Measurements from ENCODE around the gene CLTC.
"Not testable (repeated sequence)": the region's sequence is repeated elsewhere in the genome, so short reads cannot be mapped to it uniquely, and the experiment has no call there.

Gene CLTC

DNA sequence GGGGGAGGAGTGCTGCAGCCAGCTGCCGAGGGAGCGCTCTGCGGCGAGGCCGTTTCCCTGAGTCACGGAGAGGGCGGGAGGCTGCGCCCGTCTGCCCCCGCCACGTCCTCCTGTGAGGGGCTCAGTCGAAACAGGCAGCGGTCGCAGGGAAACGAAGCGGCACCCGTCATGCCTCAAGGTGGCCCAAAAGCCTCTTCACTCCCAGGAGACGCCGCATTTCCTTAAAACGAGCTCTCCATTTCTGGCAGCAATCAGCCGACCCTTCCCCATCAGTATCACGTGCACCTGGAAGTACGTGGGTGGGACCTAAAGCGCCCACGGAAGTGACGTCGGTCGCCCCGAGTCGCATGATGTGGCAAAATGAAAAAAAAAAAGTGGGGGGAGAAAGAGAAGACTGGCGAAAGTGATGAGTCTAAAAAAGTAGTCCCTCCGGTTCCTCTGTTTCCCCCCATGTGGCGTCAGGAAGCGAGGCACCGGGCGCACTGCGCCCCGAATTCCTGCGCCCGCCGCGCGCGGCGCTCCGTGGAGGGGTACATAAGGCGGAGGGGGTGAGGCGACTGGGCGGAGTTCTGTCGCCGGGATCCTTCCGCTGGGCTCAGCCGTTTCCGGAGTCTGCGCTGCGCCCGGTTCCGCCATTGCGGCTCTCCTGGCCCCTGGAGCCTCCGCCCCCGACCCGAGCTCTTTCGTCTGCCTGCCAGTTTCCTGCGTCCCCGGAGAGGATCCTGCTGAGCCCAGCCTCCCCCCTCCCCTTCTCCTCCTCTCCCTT, at the start of gene CLTC:
Gene CLTC (plus strand): TSS at position 598 of the 766 bp plus-strand sequence. CDS start 237 bp downstream, outside the sequence.
- peak; percentile 97 for DNase-seq (ENCODE audit: low spot score)

DNA sequence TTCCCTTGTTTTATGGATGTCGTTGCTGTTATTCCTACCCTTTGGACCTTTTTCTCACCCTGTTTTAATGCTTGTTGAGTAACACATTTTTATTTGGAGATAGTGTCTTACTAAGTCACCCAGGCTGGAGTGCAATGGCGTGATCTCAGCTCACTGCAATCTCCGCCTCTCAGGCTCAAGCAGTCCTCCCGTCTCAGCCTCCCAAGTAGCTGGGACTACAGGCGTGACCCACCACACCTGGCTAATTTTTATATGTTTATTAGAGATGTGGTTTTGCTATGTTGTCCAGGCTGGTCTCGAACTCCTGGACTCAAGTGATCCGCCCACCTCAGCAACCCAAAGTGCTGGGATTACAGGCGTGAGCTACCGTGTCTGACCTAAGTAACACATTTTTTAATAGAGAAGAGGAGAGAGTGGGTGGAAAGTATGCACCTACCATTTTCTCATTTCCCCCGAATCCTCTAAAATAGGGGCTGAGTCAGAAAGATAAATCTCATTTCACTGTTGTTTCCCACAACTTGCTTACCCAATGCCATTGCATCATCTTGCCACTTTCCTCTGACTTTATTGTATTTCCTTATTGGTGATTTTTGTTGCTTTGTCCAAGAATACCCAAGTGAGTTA, 47.3 kb upstream of the CLTC start:
- DNase-seq (ENCODE audit: low spot score) = no peak

DNA sequence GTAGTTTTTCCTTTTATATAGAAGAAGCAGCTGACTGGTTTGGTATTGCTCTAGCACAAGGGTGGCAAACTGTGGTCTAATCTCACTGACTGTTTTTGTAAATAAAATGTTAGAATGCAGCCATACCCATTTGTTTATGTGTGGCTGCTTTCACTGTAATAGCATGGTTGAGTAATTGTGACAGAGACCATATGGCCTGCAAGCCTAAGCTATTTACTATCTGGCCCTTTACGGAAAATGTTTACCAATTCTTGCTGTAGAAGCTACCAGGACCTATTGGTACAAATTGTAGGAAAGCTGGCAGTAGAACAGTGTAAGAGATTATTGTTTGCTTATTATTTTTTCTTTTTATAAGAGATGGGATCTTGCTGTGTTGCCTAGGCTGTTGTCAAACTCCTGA, 35.5 kb upstream of the CLTC start:
- DNase-seq (ENCODE audit: low spot score) = not testable (repeated sequence)

DNA sequence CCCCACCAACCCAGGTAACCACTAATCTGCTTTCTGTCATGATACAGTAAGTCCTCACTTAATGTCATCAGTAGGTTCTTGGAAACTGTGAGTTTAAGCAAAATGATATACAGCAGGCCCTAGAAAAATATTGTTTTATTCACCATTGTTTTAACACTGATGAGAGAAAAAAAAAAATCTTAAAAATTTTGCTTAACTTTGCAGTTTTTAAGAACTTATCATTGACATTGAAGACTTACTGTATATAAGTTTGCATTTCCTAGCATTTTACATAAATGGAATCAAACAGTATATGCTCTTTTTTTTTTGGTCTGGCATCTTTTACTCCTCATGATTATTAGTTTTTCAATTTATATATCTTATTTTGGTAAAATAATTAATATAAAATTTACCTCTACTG, 19.5 kb upstream of the CLTC start:
- no peak for DNase-seq (ENCODE audit: low spot score)

DNA sequence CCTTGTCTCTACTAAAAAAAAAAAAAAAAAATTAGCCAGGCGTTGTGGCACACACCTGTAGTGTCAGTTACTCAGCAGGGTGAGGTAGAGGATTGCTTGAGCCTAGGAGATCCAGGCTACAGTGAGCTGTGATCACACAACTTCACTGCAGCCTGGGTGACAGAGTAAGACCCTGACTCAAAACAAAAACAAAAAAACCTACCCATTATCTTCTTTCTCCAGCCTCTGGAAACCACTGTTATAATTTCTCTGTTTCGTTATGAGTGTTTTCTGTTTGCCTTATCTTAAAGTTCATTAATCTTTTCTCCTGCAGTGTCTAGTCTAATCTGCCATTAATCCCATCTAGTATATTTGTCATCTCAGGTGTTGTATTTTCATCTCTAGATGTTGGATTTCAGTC, 18.6 kb upstream of the CLTC start:
- DNase-seq (ENCODE audit: low spot score) = no peak

DNA sequence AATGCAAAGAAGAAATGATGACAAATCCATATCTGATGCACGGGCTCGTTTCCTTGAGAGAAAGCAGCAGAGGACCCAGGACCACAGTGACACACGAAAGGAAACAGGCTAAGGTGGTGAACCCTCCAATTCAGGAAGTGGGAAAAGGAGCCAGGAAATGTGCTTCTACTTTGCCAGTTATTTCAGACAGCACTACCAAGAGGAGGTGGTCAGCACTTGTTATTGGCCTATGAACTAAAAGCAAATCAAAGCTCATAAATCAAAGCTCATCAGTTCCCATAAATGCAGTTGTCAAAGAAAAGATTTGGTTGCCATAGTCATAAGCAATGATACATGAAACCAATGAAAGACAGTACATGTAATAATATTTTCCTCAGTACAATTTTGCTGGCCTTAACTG, 12.6 kb upstream of the CLTC start:
- no peak for DNase-seq (ENCODE audit: low spot score)

DNA sequence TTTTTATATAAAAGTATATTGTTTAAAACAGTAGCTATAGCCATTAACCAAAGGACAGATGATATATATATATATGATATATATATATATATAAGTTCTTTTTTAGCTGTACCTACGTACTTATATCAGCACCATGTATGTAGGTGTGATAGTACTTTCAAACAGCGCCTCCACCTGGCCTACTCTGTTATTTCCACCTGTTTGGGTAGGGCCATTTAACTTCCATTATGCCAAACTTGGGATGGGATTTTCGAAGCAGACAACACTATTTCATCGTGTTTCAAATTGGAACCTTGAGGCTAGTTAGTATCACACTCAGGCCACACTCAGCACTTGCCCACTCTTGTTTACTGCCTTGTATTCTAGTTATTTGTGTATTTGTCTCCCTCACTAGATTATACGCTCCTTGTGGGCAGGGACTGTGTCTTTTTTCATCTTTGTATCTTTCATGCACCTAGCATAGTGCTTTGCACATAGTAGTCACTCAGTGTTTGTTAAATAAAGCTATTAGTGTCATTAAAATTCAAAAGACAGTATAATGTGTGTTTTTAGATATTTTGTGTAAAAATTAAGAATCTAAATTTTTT, 11.8 kb upstream of the CLTC start:
- no peak for DNase-seq (ENCODE audit: low spot score)

DNA sequence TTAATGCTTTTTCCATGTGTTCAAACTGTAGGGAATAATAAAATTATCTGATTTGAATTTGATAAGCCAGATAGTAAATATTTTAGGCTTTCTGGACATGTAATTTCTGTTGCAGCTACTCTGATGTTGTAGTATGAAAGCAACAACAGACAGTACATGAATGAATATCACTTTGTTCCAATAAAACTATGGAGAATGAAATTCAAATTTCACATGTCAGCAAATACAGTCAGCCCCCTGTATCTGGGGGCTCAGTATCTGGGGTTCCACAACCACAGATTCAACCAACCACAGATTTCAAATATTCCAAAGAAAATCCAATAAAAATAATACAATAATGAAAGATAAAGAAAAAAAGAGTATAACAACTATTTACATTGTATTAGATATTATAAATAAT, 8.2 kb upstream of the CLTC start:
- DNase-seq (ENCODE audit: low spot score) = no peak

DNA sequence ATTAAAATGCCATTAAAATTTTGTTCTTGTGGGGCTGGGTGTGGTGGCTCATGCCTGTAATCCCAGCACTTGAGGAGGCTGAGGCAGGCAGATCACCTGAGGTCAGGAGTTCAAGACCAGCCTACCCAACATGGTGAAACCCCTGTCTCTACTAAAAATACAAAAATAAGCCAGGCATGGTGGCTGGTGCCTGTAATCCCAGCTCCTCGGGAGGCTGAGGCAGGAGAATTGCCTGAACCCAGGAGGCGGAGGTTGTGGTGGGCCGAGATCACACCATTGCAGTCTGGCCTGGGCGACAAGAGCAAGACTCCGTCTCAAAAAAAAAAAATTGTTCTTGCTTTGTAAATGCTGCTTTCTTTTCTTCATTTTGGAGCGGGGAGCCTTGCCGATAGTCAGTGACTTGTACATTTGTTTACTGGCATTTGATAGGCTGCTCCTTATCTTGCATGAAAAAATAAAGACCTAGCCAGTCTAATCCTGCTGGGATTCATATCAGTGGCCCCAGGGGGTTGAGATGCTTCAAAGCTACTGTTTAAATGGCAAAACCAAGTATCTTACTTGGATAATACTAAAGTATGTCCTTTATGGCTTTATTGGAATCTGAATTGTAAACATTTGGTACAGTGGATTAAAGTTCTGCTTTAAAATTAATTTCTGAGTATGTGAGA, 3.3 kb upstream of the CLTC start:
- DNase-seq (ENCODE audit: low spot score) = no peak

DNA sequence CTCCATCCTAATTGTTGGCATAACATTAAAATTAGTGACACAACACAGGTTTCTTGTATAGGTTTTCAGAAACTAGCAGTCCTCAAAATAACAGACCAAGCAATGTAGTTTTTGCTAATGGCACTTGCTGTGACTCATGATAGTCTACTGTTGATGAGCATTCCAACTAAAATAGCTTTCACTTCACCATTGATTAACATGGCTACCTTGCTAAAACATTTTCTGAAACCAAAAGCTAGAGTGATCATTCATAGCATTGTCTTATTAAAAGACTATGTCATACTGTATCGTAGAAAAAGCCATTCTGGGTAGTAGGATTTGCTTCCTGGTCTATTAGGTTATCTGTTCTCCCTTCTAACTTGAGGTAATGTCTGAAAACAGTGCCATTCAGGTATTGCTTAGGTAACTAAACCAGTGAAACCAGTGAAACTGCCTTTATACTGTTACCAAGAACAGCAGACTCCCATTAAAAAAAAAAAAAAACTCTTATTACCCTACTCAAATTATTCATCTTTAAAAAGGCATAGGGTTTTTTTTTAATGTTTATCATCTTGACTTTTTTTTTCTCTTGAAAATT, 2.5 kb upstream of the CLTC start:
- peak; percentile 14 for DNase-seq (ENCODE audit: low spot score)

DNA sequence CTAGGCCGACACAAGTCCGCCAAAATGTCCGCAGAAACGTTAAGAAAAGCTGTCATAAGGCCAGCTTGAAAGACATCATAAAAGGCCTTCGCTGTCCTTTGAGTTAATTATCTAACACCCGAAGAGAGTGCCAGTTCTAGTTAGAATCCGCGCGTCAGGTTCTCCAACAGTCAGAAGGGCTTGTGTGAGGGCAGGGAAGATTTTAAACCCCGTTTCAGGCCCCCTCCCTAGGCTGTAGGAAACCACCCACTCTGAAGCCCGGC, 729 bp upstream of the CLTC start:
- no peak for DNase-seq (ENCODE audit: low spot score)

DNA sequence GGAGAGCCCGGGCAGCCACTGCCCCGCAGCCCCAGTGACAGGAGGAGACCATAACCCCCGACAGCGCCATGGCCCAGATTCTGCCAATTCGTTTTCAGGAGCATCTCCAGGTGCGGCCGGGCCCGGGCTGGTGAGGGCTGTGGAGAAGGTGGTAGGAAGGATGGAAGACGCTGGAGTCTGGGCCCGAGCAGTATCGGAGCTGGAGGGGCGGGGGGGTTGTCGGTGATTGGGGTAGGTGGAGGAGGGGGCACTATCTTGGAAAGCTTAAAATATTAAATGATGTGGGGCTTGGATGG, 317 bp downstream of the CLTC start:
- no peak for DNase-seq (ENCODE audit: low spot score)

DNA sequence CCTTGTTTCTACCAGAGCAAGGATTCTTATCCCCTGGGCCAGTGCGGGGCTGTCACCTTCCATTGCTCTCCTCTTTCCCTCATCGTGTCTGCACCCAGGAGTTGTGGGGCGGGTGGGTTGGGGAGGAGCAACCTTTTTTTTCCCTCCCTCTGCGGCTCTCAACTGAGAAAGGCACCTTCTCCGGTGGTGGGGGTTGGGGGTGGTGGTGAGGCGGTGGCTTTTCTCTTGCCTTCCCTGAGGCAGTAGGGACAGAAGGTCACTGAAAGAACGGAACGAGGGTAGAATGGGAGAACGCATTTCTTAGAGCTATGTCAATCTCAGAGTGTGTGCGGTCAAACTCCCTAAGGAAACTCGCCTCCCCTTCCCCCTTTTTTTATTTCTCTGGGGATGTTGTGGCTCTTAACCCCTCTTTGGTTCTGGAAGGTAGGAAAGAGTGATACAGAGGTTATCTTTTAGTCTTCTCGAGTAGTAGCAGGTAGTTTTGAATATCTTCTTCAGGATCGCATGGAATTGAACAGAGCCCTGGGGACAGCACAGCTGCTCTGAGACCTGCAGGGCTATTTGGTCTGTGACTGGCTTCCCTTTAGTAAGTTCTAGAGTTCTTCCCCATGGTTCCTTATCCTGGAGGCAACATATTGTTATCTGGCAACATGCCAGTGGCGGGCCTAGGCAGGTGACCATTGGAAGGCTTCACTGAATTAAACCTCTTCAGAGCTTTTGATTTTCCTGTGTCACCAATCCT, 994 bp downstream of the CLTC start:
- peak; percentile 43 for DNase-seq (ENCODE audit: low spot score)

DNA sequence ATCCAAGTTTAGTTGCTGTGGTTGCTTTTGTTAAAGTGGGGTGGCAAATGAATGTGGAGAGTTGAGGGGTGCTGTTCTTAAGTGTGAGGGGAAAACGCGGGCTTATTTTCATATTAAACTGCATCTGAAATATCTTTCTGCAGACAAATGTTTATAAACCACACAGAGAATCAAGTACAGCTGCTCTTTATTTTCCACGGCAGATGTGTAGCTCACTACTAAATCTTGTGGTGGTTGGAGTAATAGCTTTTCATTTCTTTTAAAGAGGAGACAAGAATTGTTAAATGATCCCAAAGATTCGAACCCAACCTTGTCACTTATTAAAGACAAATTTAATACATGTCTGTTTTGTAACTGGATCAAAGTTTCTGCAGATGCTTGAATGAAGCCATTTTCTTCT, 2.1 kb downstream of the CLTC start:
- DNase-seq (ENCODE audit: low spot score) = no peak

DNA sequence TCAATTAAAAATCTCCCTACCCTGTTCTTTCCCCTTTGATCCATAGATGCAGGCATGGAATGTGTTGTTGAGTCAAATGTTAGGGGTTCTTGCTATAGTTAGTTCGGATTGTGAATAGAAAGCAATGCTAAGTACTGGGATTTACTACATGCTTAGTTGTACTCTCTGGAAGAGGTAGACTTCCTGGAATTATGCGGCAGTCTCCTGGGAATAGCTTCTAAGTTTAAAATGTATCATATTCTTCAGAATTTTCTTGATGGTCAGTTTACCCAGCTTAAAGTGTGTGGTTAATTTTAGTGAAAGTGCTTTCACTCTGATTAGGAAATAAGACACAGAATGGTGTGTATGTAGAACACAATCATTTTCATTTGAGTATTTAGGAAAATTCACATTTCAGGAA, 3.5 kb downstream of the CLTC start:
- DNase-seq (ENCODE audit: low spot score) = no peak

DNA sequence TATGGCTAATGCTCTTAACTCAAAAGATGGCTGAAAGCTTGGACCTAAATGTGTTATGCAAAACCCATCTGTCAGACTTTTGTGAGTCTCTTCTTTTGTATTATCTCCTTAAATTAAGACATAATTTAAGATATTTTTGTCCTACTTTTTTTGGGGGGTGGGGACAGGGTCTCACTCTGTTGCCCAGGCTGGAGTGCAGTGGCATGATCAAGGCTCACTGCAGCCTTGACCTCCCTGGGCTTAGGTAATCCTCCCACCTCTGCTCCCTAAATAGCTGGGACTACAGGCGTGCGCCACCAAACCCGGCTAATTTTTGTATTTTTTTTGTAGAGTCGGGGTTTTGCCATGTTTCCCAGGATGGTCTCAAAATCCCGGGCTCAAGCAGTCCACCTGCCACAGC, 7.1 kb downstream of the CLTC start:
- DNase-seq (ENCODE audit: low spot score) = no peak

DNA sequence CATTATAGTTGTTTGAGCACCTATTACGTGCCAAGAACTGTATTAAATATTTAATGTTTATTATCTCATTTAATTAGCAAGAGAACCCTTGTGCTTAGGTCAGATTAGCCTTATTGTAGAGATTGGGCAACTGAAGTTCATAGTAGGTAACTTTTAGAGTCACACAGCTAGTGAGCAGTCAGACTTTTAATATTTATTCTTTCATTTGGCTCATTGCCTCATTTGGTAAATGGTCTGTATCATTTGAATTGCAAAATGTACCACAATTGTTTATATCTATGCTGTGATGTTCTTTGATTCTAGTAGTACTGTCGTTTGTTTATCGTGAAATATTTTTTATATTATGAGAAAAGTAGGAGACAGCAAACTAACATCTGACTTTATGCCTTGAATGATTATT, 7.6 kb downstream of the CLTC start:
- DNase-seq (ENCODE audit: low spot score) = no peak

DNA sequence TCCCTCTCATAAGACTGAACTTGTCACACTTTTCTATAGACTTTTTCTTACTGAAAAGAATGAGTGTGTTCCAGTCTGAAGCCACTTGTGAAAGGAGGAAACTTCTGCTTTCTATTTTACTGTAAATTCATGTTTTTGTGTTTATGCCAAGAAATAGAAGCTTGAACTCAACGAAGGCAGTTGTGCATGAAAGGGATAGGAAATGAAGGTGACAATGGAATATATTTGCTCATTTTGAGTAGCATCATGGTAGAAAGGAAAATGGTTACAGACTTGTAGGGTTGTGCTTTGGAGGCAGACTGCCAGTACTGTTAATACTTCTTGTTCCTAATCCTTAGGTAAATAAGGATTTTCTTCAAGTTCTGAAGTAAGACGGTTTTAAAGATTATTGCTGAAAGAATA, 8.1 kb downstream of the CLTC start:
- DNase-seq (ENCODE audit: low spot score) = no peak

DNA sequence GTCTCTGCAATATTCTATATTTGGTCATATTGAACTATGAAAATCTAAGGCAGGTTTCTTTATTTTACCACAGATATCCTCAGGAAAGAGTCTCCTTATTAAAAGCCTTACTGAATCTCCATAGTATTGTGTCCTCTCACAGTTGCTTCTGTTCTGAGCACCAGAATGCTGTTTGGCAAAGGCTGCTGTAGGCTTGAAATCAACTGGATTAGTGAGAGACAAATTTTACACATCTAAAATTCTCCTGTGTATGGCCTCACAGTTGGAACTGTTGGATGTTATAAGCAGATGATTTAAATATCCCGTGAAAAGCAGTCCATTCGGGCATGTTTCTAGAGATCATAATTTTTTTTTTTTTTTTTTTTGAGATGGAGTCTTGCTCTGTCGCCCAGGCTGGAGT, 9.5 kb downstream of the CLTC start:
- no peak for DNase-seq (ENCODE audit: low spot score)

DNA sequence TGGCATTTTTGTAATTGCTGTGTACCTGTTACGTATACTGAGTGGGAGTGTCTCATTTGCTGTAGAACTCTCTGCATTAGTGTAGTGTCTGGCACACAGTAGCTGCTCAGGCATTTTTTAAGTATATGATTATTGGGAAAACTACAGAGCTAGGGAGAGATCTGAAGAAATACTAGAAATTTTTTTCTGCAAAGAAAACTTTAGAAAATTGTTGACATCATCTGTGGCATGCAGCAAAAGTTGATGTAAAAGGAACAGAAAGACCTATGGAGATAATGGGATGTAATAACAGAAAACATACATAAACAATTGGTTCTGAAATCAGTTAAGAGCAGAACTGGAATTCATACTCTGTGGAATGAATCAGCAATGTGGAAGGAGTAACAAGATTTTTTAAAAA, 11.6 kb downstream of the CLTC start:
- DNase-seq (ENCODE audit: low spot score) = no peak

DNA sequence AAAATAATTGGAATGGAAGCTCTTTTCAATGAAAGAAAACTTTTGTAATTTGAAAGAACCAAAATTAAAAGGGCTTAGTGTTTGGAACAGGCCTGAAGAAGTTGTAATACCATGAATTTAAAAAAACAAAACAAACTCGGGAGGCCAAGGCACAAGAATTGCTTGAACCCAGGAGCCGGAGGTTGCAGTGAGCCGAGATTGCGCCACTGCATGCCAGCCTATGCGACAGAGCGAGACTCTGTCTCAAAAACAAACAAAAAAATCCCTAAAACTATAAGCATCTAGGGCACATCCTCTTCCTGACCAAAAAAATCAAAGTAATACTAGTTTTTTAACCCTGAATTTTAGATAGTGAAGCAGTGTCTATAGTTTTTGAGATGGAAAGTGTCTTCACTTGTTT, 12.7 kb downstream of the CLTC start:
- no peak for DNase-seq (ENCODE audit: low spot score)

DNA sequence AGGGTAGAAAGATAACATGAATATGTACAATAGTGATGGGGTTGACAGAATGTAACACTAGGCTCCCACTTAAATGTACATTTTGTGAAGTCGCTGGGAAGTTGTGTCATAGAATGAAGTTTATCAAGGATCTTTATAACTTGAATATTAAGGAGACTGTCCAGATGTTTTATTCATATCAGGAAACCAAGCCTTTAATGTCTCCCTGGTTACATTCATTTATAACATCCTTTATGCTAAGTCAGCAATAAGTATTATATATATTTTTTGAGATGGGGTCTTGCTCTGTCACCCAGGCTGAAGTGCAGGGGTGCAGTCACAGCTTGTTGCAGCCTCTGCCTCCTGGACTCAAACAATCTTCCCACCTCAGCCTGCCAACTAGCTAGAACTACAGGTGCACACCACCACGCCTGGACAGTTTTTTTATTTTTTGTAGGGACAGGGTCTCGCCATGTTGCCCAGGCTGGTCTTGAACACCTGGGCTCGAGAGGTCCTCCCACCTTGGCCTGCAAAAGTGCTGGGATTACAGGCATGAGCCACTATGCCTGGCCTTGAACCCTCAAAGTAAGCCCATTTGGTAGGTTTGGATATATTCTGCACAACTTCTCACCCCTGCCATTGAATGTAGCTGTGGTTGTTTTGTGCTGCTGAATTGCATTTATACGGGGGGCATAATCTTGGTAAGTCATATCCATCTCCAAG, 14.1 kb downstream of the CLTC start:
- DNase-seq (ENCODE audit: low spot score) = no peak

Data from cerebellar cortex (tissue), 1 donor.